Trophoblast cell (in vitro differentiated cells and primary cell): ENCODE measurements around the gene STIMATE.

Experiments used
- DNase-seq, 2 donors: peaks; one replicate each; pipeline ENCODE4 v3.0.0-alpha.2; 2016
- H2AFZ ChIP-seq: 2 replicates; pipeline ENCODE4 v1.6.1; 2013; ENCODE audit warnings: low read length, moderate library complexity, mild to moderate bottlenecking; ENCODE audit not compliant: insufficient read depth, poor library complexity
- H2AK5ac ChIP-seq: 2 replicates; pipeline ENCODE4 v1.6.1; 2013; ENCODE audit warnings: mild to moderate bottlenecking, low read length
- H2BK120ac ChIP-seq: 2 replicates; pipeline ENCODE4 v1.6.1; 2013; ENCODE audit warnings: low read length, mild to moderate bottlenecking, moderate library complexity; ENCODE audit not compliant: insufficient read depth, poor library complexity
- H2BK12ac ChIP-seq: 2 replicates; pipeline ENCODE4 v1.6.1; 2013; ENCODE audit warnings: mild to moderate bottlenecking, low read length, moderate library complexity
- H2BK5ac ChIP-seq: 2 replicates; pipeline ENCODE4 v1.6.1; 2013; ENCODE audit warnings: low read length, low read depth, moderate library complexity, mild to moderate bottlenecking; ENCODE audit not compliant: poor library complexity
- H3K14ac ChIP-seq: 2 replicates; pipeline ENCODE4 v1.6.1; 2013; ENCODE audit warnings: mild to moderate bottlenecking, low read length
- H3K18ac ChIP-seq: 2 replicates; pipeline ENCODE4 v1.6.1; 2013; ENCODE audit warnings: mild to moderate bottlenecking, low read length
- H3K23ac ChIP-seq: 2 replicates; pipeline ENCODE4 v1.6.1; 2013; ENCODE audit warnings: low read length
- H3K27ac ChIP-seq: 2 replicates; pipeline ENCODE4 v1.5.1; 2013; ENCODE audit warnings: low read depth, mild to moderate bottlenecking, inconsistent platforms, low read length, moderate library complexity
- H3K27me3 ChIP-seq: 2 replicates; pipeline ENCODE4 v1.6.1; 2013; ENCODE audit warnings: inconsistent platforms, mild to moderate bottlenecking, low read length, moderate library complexity; ENCODE audit not compliant: insufficient read depth
- H3K36me3 ChIP-seq, 2 experiments: 1 replicate in 1 of 2; 2 replicates in 1 of 2; pipeline ENCODE4 v1.6.1; 2013; ENCODE audit warnings: low read length in 2 of 2, mild to moderate bottlenecking in 2 of 2, moderate library complexity in 1 of 2; ENCODE audit not compliant: insufficient read depth in 2 of 2, control insufficient read depth in 1 of 2
- H3K4ac ChIP-seq: 2 replicates; pipeline ENCODE4 v1.6.1; 2013; ENCODE audit warnings: low read depth, mild to moderate bottlenecking, low read length, moderate library complexity
- H3K4me1 ChIP-seq, 2 experiments: 1 replicate in 1 of 2; 2 replicates in 1 of 2; pipeline ENCODE4 v1.6.1; 2013; ENCODE audit warnings: low read length in 2 of 2, mild to moderate bottlenecking in 2 of 2, moderate library complexity in 1 of 2; ENCODE audit not compliant: insufficient read depth in 2 of 2, control insufficient read depth in 1 of 2
- H3K4me2 ChIP-seq: 2 replicates; pipeline ENCODE4 v1.6.1; 2013; ENCODE audit warnings: inconsistent platforms, mild to moderate bottlenecking, low read length, moderate library complexity
- H3K4me3 ChIP-seq: 2 replicates; pipeline ENCODE4 v1.5.1; 2013; ENCODE audit warnings: mild to moderate bottlenecking, low read depth, low read length, inconsistent platforms
- H3K79me1 ChIP-seq: one replicate; pipeline ENCODE4 v1.6.1; 2013; ENCODE audit warnings: low read length
- H3K79me2 ChIP-seq: 2 replicates; pipeline ENCODE4 v1.6.1; 2013; ENCODE audit warnings: low read length, mild to moderate bottlenecking; ENCODE audit not compliant: control insufficient read depth, insufficient read depth, poor library complexity
- H3K9ac ChIP-seq: 2 replicates; pipeline ENCODE4 v1.6.1; 2013; ENCODE audit warnings: mild to moderate bottlenecking, low read length
- H3K9me3 ChIP-seq: 2 replicates; pipeline ENCODE4 v1.6.1; 2013; ENCODE audit warnings: low read depth, mild to moderate bottlenecking, control low read depth, inconsistent platforms, low read length; ENCODE audit not compliant: insufficient read depth
- H4K12ac ChIP-seq: 2 replicates; pipeline ENCODE4 v1.6.1; 2013; ENCODE audit warnings: low read depth, mild to moderate bottlenecking, low read length, moderate library complexity
- H4K8ac ChIP-seq: 2 replicates; pipeline ENCODE4 v1.6.1; 2013; ENCODE audit warnings: low read depth, mild to moderate bottlenecking, low read length, moderate library complexity
- H4K91ac ChIP-seq: one replicate; pipeline ENCODE4 v1.6.1; 2013; ENCODE audit warnings: low read depth, mild to moderate bottlenecking, low read length, moderate library complexity
- WGBS: extraction: QIAGEN DNeasy Blood & Tissue Kit; methylation state at CpG from one replicate; pipeline ENCODE4 v1.1.7; 2013; ENCODE audit warnings: missing lambda C conversion rate; ENCODE audit not compliant: insufficient read length, insufficient coverage; ENCODE audit errors: extremely low coverage; 5-methylcytosine and 5-hydroxymethylcytosine counted together

STIMATE gene

GRCh38 chr3:52851348-52851747 lies 46.0 kb downstream of the STIMATE start:
- no CpG with 5 or more reads among the region's 3 CpGs for WGBS
- Histone ChIP-seq H3K18ac (no peak overlapping the region), H3K79me2 (no peaks in the 10 kb centered on the region), H3K4ac (no peak overlapping the region), H2BK5ac (no peak overlapping the region), H3K14ac (no peak overlapping the region), H3K9me3 (peaks cover 2% of the 10 kb centered on the region), H2AFZ (no peak overlapping the region), H4K91ac (no peak overlapping the region), H2AK5ac (no peak overlapping the region), H3K9ac (no peak overlapping the region), H3K4me2 (no peak overlapping the region), H2BK120ac (no peak overlapping the region), H4K8ac (no peak overlapping the region), H3K4me1 (no peaks in the 10 kb centered on the region), H3K36me3 (peaks cover 7 to 13% of the 10 kb centered on the region in 2 experiments), H3K23ac (no peak overlapping the region), H3K27ac (no peak overlapping the region), H3K27me3 (no peaks in the 10 kb centered on the region), H3K4me3 (no peak overlapping the region), H2BK12ac (no peak overlapping the region), H4K12ac (no peak overlapping the region), H3K79me1 (no peaks in the 10 kb centered on the region)
- peak; percentile 72 to 89 for DNase-seq

GRCh38 chr3:52849656-52850055 lies 47.7 kb downstream of the STIMATE start:
- Histone ChIP-seq H2BK5ac (no peak overlapping the region), H4K91ac (no peak overlapping the region), H3K79me1 (no peaks in the 10 kb centered on the region), H3K36me3 (peaks cover 7 to 13% of the 10 kb centered on the region in 2 experiments), H2AK5ac (no peak overlapping the region), H3K14ac (no peak overlapping the region), H3K18ac (no peak overlapping the region), H4K8ac (no peak overlapping the region), H3K4me1 (no peaks in the 10 kb centered on the region), H3K23ac (no peak overlapping the region), H3K4me2 (no peak overlapping the region), H2AFZ (no peak overlapping the region), H3K27me3 (no peaks in the 10 kb centered on the region), H3K4me3 (no peak overlapping the region), H3K9me3 (peaks cover 2% of the 10 kb centered on the region), H4K12ac (no peak overlapping the region), H2BK12ac (no peak overlapping the region), H3K79me2 (no peaks in the 10 kb centered on the region), H3K9ac (no peak overlapping the region), H3K4ac (no peak overlapping the region), H2BK120ac (no peak overlapping the region), H3K27ac (no peak overlapping the region)
- no peak for DNase-seq
- WGBS, result no CpG with 5 or more reads among the region's 15 CpGs

GRCh38 chr3:52848617-52849016 lies 48.7 kb downstream of the STIMATE start:
- Histone ChIP-seq H3K27me3 (no peaks in the 10 kb centered on the region), H3K4me2 (no peak overlapping the region), H2AFZ (no peak overlapping the region), H2BK12ac (no peak overlapping the region), H2AK5ac (no peak overlapping the region), H3K27ac (no peak overlapping the region), H3K79me2 (no peaks in the 10 kb centered on the region), H3K4me3 (no peak overlapping the region), H2BK120ac (no peak overlapping the region), H3K79me1 (no peaks in the 10 kb centered on the region), H3K36me3 (peaks cover 7 to 15% of the 10 kb centered on the region in 2 experiments), H3K4ac (no peak overlapping the region), H4K91ac (no peak overlapping the region), H4K12ac (no peak overlapping the region), H2BK5ac (no peak overlapping the region), H3K9me3 (peaks cover 2% of the 10 kb centered on the region), H3K14ac (no peak overlapping the region), H4K8ac (no peak overlapping the region), H3K18ac (no peak overlapping the region), H3K9ac (no peak overlapping the region), H3K4me1 (no peaks in the 10 kb centered on the region), H3K23ac (no peak overlapping the region)
- no peak for DNase-seq
- WGBS, result no CpG with 5 or more reads among the region's 7 CpGs

GRCh38 chr3:52847726-52848125 lies 49.6 kb downstream of the STIMATE start:
- no peak overlapping the region for H3K18ac ChIP-seq
- no peak overlapping the region for H4K12ac ChIP-seq
- H4K91ac ChIP-seq, result no peak overlapping the region
- no peaks in the 10 kb centered on the region for H3K79me1 ChIP-seq
- no peak overlapping the region for H3K4me3 ChIP-seq
- no peak overlapping the region for H3K27ac ChIP-seq
- H3K9ac ChIP-seq, result no peak overlapping the region
- H2BK5ac ChIP-seq, result no peak overlapping the region
- no peak overlapping the region for H2BK120ac ChIP-seq
- H2AK5ac ChIP-seq, result no peak overlapping the region
- H3K14ac ChIP-seq, result no peak overlapping the region
- no peaks in the 10 kb centered on the region for H3K4me1 ChIP-seq
- H3K36me3 ChIP-seq, result peaks cover 7 to 15% of the 10 kb centered on the region in 2 experiments
- H3K79me2 ChIP-seq, result no peaks in the 10 kb centered on the region
- H4K8ac ChIP-seq, result no peak overlapping the region
- H3K27me3 ChIP-seq, result no peaks in the 10 kb centered on the region
- H3K4ac ChIP-seq, result no peak overlapping the region
- no peak overlapping the region for H2AFZ ChIP-seq
- DNase-seq, result no peak
- no peak overlapping the region for H3K4me2 ChIP-seq
- no peak overlapping the region for H2BK12ac ChIP-seq
- H3K23ac ChIP-seq, result no peak overlapping the region
- H3K9me3 ChIP-seq, result peaks cover 2% of the 10 kb centered on the region
- WGBS, result no CpG with 5 or more reads among the region's 7 CpGs
